HEK293 (cell line): Measurements from ENCODE around the gene TGDS.

ENCODE experiments used
- EGR2 ChIP-seq: fragments of 450-650 bp; formaldehyde crosslinking; IDR thresholded peaks from 2 replicates; pipeline ENCODE4 v1.5.1; 2016; ENCODE audit warnings: low read depth, missing biosample characterization, missing genetic modification characterization
- IKZF3 ChIP-seq: fragments of 450-650 bp; IDR thresholded peaks from 2 replicates; pipeline ENCODE4 v1.5.0; 2018; ENCODE audit warnings: missing biosample characterization, mild to moderate bottlenecking, missing genetic modification characterization, moderate library complexity
- KLF17 ChIP-seq: fragments of 450-650 bp; formaldehyde crosslinking; IDR thresholded peaks from 2 replicates; pipeline ENCODE4 v1.5.1; 2016; ENCODE audit warnings: missing biosample characterization, missing genetic modification characterization
- KLF7 ChIP-seq: fragments of 450-650 bp; formaldehyde crosslinking; IDR thresholded peaks from 2 replicates; pipeline ENCODE4 v1.5.1; 2016; ENCODE audit warnings: missing biosample characterization, missing genetic modification characterization, borderline replicate concordance
- MYNN ChIP-seq: fragments of 450-650 bp; formaldehyde crosslinking; IDR thresholded peaks from 2 replicates; pipeline ENCODE4 v1.5.1; 2016; ENCODE audit warnings: missing biosample characterization, missing genetic modification characterization, borderline replicate concordance
- YY1 ChIP-seq: fragments of 450-650 bp; formaldehyde crosslinking; IDR thresholded peaks from 2 replicates; pipeline ENCODE4 v1.5.1; 2018; ENCODE audit warnings: missing biosample characterization, missing genetic modification characterization
- ZBTB1 ChIP-seq: fragments of 450-650 bp; formaldehyde crosslinking; IDR thresholded peaks from 2 replicates; pipeline ENCODE4 v1.5.1; 2016; ENCODE audit warnings: missing biosample characterization, missing genetic modification characterization
- ZBTB17 ChIP-seq: fragments of 450-650 bp; formaldehyde crosslinking; IDR thresholded peaks from 2 replicates; pipeline ENCODE4 v1.5.1; 2016; ENCODE audit warnings: missing biosample characterization, missing genetic modification characterization
- ZBTB44 ChIP-seq: fragments of 450-650 bp; IDR thresholded peaks from 2 replicates; pipeline ENCODE4 v1.5.1; 2018; ENCODE audit warnings: missing biosample characterization, mild to moderate bottlenecking, missing genetic modification characterization
- ZBTB48 ChIP-seq: fragments of 450-650 bp; formaldehyde crosslinking; IDR thresholded peaks from 2 replicates; pipeline ENCODE4 v1.5.1; 2016; ENCODE audit warnings: missing biosample characterization, missing genetic modification characterization
- ZBTB7A ChIP-seq: fragments of 450-650 bp; formaldehyde crosslinking; IDR thresholded peaks from 2 replicates; pipeline ENCODE4 v1.5.1; 2016; ENCODE audit warnings: low read depth, missing biosample characterization, missing genetic modification characterization
- ZEB2 ChIP-seq: fragments of 450-650 bp; formaldehyde crosslinking; IDR thresholded peaks from 2 replicates; pipeline ENCODE4 v1.5.1; 2016; ENCODE audit warnings: missing biosample characterization, missing genetic modification characterization
- ZFHX2 ChIP-seq: fragments of 450-650 bp; formaldehyde crosslinking; conservative IDR thresholded peaks from 2 replicates; pipeline ENCODE4 v1.5.1; 2016; ENCODE audit warnings: missing biosample characterization, missing genetic modification characterization
- ZFP37 ChIP-seq: fragments of 450-650 bp; formaldehyde crosslinking; IDR thresholded peaks from 2 replicates; pipeline ENCODE4 v1.5.1; 2016; ENCODE audit warnings: missing biosample characterization, missing genetic modification characterization
- ZIC2 ChIP-seq: fragments of 450-650 bp; formaldehyde crosslinking; IDR thresholded peaks from 2 replicates; pipeline ENCODE4 v1.5.1; 2016; ENCODE audit warnings: missing biosample characterization, missing genetic modification characterization
- ZNF10 ChIP-seq: fragments of 450-650 bp; formaldehyde crosslinking; IDR thresholded peaks from 2 replicates; pipeline ENCODE4 v1.5.1; 2017; ENCODE audit warnings: missing biosample characterization, missing genetic modification characterization
- ZNF2 ChIP-seq: fragments of 450-650 bp; formaldehyde crosslinking; IDR thresholded peaks from 2 replicates; pipeline ENCODE4 v1.5.1; 2016; ENCODE audit warnings: missing biosample characterization, missing genetic modification characterization
- ZNF248 ChIP-seq: fragments of 450-650 bp; formaldehyde crosslinking; IDR thresholded peaks from 2 replicates; pipeline ENCODE4 v1.5.1; 2017; ENCODE audit warnings: missing biosample characterization, missing genetic modification characterization
- ZNF302 ChIP-seq: fragments of 450-650 bp; formaldehyde crosslinking; IDR thresholded peaks from 2 replicates; pipeline ENCODE4 v1.5.1; 2016; ENCODE audit warnings: missing biosample characterization, missing genetic modification characterization, low read depth
- ZNF341 ChIP-seq: fragments of 450-650 bp; formaldehyde crosslinking; IDR thresholded peaks from 2 replicates; pipeline ENCODE4; 2016; ENCODE audit warnings: low read depth, missing biosample characterization, missing genetic modification characterization
- ZNF391 ChIP-seq: fragments of 450-650 bp; formaldehyde crosslinking; IDR thresholded peaks from 2 replicates; pipeline ENCODE4 v1.5.1; 2016; ENCODE audit warnings: low read depth, missing biosample characterization, missing genetic modification characterization, borderline replicate concordance
- ZNF394 ChIP-seq: fragments of 450-650 bp; formaldehyde crosslinking; IDR thresholded peaks from 2 replicates; pipeline ENCODE4 v1.5.1; 2016; ENCODE audit warnings: missing biosample characterization, missing genetic modification characterization, mild to moderate bottlenecking, moderate library complexity, borderline replicate concordance
- ZNF514 ChIP-seq: fragments of 450-650 bp; formaldehyde crosslinking; IDR thresholded peaks from 2 replicates; pipeline ENCODE4 v1.5.1; 2016; ENCODE audit warnings: missing biosample characterization, missing genetic modification characterization
- ZNF544 ChIP-seq: fragments of 450-650 bp; formaldehyde crosslinking; IDR thresholded peaks from 2 replicates; pipeline ENCODE4 v1.5.0; 2017; ENCODE audit warnings: missing biosample characterization, missing genetic modification characterization
- ZNF571 ChIP-seq: fragments of 450-650 bp; formaldehyde crosslinking; IDR thresholded peaks from 2 replicates; pipeline ENCODE4 v1.5.0; 2017; ENCODE audit warnings: missing biosample characterization, missing genetic modification characterization
- ZNF600 ChIP-seq: fragments of 450-650 bp; formaldehyde crosslinking; IDR thresholded peaks from 2 replicates; pipeline ENCODE4 v1.5.1; 2016; ENCODE audit warnings: missing biosample characterization, missing genetic modification characterization
- ZNF626 ChIP-seq: fragments of 450-650 bp; sonication (Bioruptor Pico); formaldehyde crosslinking; IDR thresholded peaks from 2 replicates; pipeline ENCODE4 v1.5.1; 2018; ENCODE audit warnings: missing biosample characterization, missing genetic modification characterization, inconsistent platforms
- ZNF639 ChIP-seq: fragments of 450-650 bp; formaldehyde crosslinking; IDR thresholded peaks from 2 replicates; pipeline ENCODE4 v1.5.1; 2016; ENCODE audit warnings: missing biosample characterization, missing genetic modification characterization
- ZNF670 ChIP-seq: fragments of 450-650 bp; formaldehyde crosslinking; IDR thresholded peaks from 2 replicates; pipeline ENCODE4 v1.5.1; 2016; ENCODE audit warnings: missing biosample characterization, missing genetic modification characterization, low read depth
- ZSCAN16 ChIP-seq: fragments of 450-650 bp; formaldehyde crosslinking; IDR thresholded peaks from 2 replicates; pipeline ENCODE4 v1.5.1; 2016; ENCODE audit warnings: missing biosample characterization, missing genetic modification characterization
- TF ChIP-seq, protein P1 (sequence below): fragments of 450-650 bp; formaldehyde crosslinking; IDR thresholded peaks from 2 replicates; pipeline ENCODE4 v1.5.1; 2016; ENCODE audit warnings: missing biosample characterization, missing genetic modification characterization
- TF ChIP-seq, protein P2 (sequence below): fragments of 450-650 bp; formaldehyde crosslinking; IDR thresholded peaks from 2 replicates; pipeline ENCODE4 v1.5.1; 2016; ENCODE audit warnings: missing biosample characterization, missing genetic modification characterization

TGDS gene

GRCh38 chr13:94601446-94602431 is 5.8 kb upstream of the TGDS start, which contains the start of gene GPR180 (continued):
- TF ChIP-seq ZNF248 (tag by site-specific recombination) (no peak), ZNF2 (tag by site-specific recombination) (peak; percentile 86), ZFHX2 (peak; percentile 73), ZNF626 (no peak), ZNF600 (peak; percentile 81), KLF7 (tag by site-specific recombination) (peak; percentile 84; the same call in 1 of the 2 replicates), ZNF302 (tag by site-specific recombination) (no peak), ZFP37 (peak; percentile 74; the same call in 1 of the 2 replicates), YY1 (tag by site-specific recombination) (peak; percentile 68), ZNF10 (tag by site-specific recombination) (no peak), ZNF639 (tag by site-specific recombination) (no peak), ZBTB1 (tag by site-specific recombination) (no peak), ZIC2 (tag by site-specific recombination) (peak; percentile 52), ZSCAN16 (tag by site-specific recombination) (no peak), ZBTB7A (tag by site-specific recombination) (0 out of 2 replicates have a peak, but pooled peaks have one; percentile 60), ZBTB17 (tag by site-specific recombination) (peak; percentile 57; the same call in 1 of the 2 replicates), EGR2 (tag by site-specific recombination) (peak; percentile 73), IKZF3 (tag by site-specific recombination) (peak; percentile 81), ZNF394 (tag by site-specific recombination) (0 out of 2 replicates have a peak, but pooled peaks have one; percentile 22), MYNN (tag by site-specific recombination) (no peak), ZNF670 (tag by site-specific recombination) (no peak), ZNF571 (tag by site-specific recombination) (no peak), ZNF544 (tag by site-specific recombination) (no peak), ZNF514 (tag by site-specific recombination) (no peak), KLF17 (tag by site-specific recombination) (0 out of 2 replicates have a peak, but pooled peaks have one; percentile 87), ZNF341 (tag by site-specific recombination) (peak; percentile 89), ZNF391 (tag by site-specific recombination) (no peak), ZBTB44 (0 out of 2 replicates have a peak, but pooled peaks have one; percentile 37), ZEB2 (tag by site-specific recombination) (peak; percentile 72; the same call in 1 of the 2 replicates), ZBTB48 (tag by site-specific recombination) (no peak)
- TF ChIP-seq, protein P1, sequence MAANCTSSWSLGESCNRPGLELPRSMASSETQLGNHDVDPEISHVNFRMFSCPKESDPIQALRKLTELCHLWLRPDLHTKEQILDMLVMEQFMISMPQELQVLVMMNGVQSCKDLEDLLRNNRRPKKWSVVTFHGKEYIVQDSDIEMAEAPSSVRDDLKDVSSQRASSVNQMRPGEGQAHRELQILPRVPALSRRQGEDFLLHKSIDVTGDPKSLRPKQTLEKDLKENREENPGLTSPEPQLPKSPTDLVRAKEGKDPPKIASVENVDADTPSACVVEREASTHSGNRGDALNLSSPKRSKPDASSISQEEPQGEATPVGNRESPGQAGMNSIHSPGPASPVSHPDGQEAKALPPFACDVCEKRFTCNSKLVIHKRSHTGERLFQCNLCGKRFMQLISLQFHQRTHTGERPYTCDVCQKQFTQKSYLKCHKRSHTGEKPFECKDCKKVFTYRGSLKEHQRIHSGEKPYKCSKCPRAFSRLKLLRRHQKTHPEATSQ (tag by site-specific recombination) = peak; percentile 52; the same call in 1 of the 2 replicates
- TF ChIP-seq, protein P2, sequence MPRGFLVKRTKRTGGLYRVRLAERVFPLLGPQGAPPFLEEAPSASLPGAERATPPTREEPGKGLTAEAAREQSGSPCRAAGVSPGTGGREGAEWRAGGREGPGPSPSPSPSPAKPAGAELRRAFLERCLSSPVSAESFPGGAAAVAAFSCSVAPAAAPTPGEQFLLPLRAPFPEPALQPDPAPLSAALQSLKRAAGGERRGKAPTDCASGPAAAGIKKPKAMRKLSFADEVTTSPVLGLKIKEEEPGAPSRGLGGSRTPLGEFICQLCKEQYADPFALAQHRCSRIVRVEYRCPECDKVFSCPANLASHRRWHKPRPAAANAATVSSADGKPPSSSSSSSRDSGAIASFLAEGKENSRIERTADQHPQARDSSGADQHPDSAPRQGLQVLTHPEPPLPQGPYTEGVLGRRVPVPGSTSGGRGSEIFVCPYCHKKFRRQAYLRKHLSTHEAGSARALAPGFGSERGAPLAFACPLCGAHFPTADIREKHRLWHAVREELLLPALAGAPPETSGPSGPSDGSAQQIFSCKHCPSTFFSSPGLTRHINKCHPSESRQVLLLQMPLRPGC = peak; percentile 78
